ENCODE data around the gene DENND1A.

Gene DENND1A

GRCh38 chr9:123471843-123472570, 457.9 kb downstream of the DENND1A start:
- H3K4me3 ChIP-seq (ENCODE audit: low read depth, low read length), result no peak overlapping the region
- TF ChIP-seq CTCF (IDR thresholded peaks at IDR 0.05; ENCODE audit: low read depth, low read length), result no peak

GRCh38 chr9:123470991-123471770, 458.7 kb downstream of the DENND1A start:
- TF ChIP-seq CTCF (IDR thresholded peaks at IDR 0.05; ENCODE audit: low read depth, low read length), result no peak
- no peak overlapping the region for H3K4me3 ChIP-seq (ENCODE audit: low read depth, low read length)

GRCh38 chr9:123470121-123470782, 459.7 kb downstream of the DENND1A start:
- no peak for TF ChIP-seq CTCF (IDR thresholded peaks at IDR 0.05; ENCODE audit: low read depth, low read length)
- H3K4me3 ChIP-seq (ENCODE audit: low read depth, low read length), result no peak overlapping the region

- H3K4me3 ChIP-seq (ENCODE audit: low read depth, low read length), result no peak overlapping the region
- TF ChIP-seq CTCF (IDR thresholded peaks at IDR 0.05; ENCODE audit: low read depth, low read length), result no peak
Observed at GRCh38 chr9:123469282-123469681, 460.6 kb downstream of the DENND1A start.

- no peak for TF ChIP-seq CTCF (IDR thresholded peaks at IDR 0.05; ENCODE audit: low read depth, low read length)
- H3K4me3 ChIP-seq (ENCODE audit: low read depth, low read length), result no peak overlapping the region
Observed at GRCh38 chr9:123468541-123468940, 461.4 kb downstream of the DENND1A start.

GRCh38 chr9:123465304-123465703, 464.6 kb downstream of the DENND1A start:
- TF ChIP-seq CTCF (IDR thresholded peaks at IDR 0.05; ENCODE audit: low read depth, low read length), result no peak
- no peak overlapping the region for H3K4me3 ChIP-seq (ENCODE audit: low read depth, low read length)

- H3K4me3 ChIP-seq (ENCODE audit: low read depth, low read length), result no peak overlapping the region
- no peak for TF ChIP-seq CTCF (IDR thresholded peaks at IDR 0.05; ENCODE audit: low read depth, low read length)
Observed at GRCh38 chr9:123460091-123460490, 469.8 kb downstream of the DENND1A start.
